ENCODE data around the gene TRPC4AP.

TRPC4AP gene

GRCh38 chr20:35000922-35001595, 91.5 kb downstream of the TRPC4AP start:
- no peak for DNase-seq

- DNase-seq = no peak
Measured at GRCh38 chr20:35000311-35000921, 92.2 kb downstream of the TRPC4AP start.

GRCh38 chr20:34999782-35000181, 92.8 kb downstream of the TRPC4AP start:
- no peak for DNase-seq

GRCh38 chr20:34999021-34999451, 93.6 kb downstream of the TRPC4AP start:
- DNase-seq = no peak

GRCh38 chr20:34998331-34998950, 94.2 kb downstream of the TRPC4AP start:
- DNase-seq = no peak

- no peak for DNase-seq
Measured at GRCh38 chr20:34997774-34998173, 94.8 kb downstream of the TRPC4AP start.

- no peak for DNase-seq
Measured at GRCh38 chr20:34997131-34997561, 95.5 kb downstream of the TRPC4AP start.

- no peak for DNase-seq
Measured at GRCh38 chr20:34996243-34997028, 96.2 kb downstream of the TRPC4AP start.

- no peak for DNase-seq
Measured at GRCh38 chr20:34995696-34996095, 96.9 kb downstream of the TRPC4AP start.

- DNase-seq = no peak
Measured at GRCh38 chr20:34995192-34995591, 97.4 kb downstream of the TRPC4AP start.

GRCh38 chr20:34994509-34995131, 98.0 kb downstream of the TRPC4AP start:
- DNase-seq = no peak

- DNase-seq = no peak
Measured at GRCh38 chr20:34993941-34994508, 98.6 kb downstream of the TRPC4AP start.

- no peak for DNase-seq
Measured at GRCh38 chr20:34992751-34993417, 99.7 kb downstream of the TRPC4AP start.

GRCh38 chr20:34990661-34991214, 101.9 kb downstream of the TRPC4AP start:
- no peak for DNase-seq

- no peak for DNase-seq
Measured at GRCh38 chr20:34990231-34990630, 102.4 kb downstream of the TRPC4AP start.

- DNase-seq = no peak
Measured at GRCh38 chr20:34989670-34990069, 102.9 kb downstream of the TRPC4AP start.

GRCh38 chr20:34989118-34989517, 103.5 kb downstream of the TRPC4AP start:
- no peak for DNase-seq

- DNase-seq = no peak
Measured at GRCh38 chr20:34988191-34988540, 104.4 kb downstream of the TRPC4AP start.

GRCh38 chr20:34987288-34988190, 105.1 kb downstream of the TRPC4AP start:
- DNase-seq = no peak
